Eye (tissue), 1 donor: Measurements from ENCODE around the gene RPS8.
"Not testable (repeated sequence)": the region's sequence is repeated elsewhere in the genome, so short reads cannot be mapped to it uniquely, and the experiment has no call there.

Experiments used
- DNase-seq: peaks from one replicate; pipeline ENCODE4 v3.0.0-alpha.2; 2015

Gene RPS8

GRCh38 chr1:44775078-44775929, at the start of gene RPS8:
RPS8 (plus strand) TSS chr1:44775540; CDS start chr1:44775597, 57 bp downstream.
- peak; percentile 99 for DNase-seq

- peak; percentile 98 for DNase-seq
Observed at GRCh38 chr1:44730741-44731512, 44.4 kb upstream of the RPS8 start, which contains the start of gene RNU5D-1. RNU5D-1 (minus strand) TSS chr1:44731170.

GRCh38 chr1:44733365-44733764, 42.0 kb upstream of the RPS8 start:
- DNase-seq, result peak; percentile 5

- DNase-seq, result no peak
Observed at GRCh38 chr1:44733784-44734183, 41.6 kb upstream of the RPS8 start.

GRCh38 chr1:44735992-44736391, 39.3 kb upstream of the RPS8 start:
- no peak for DNase-seq

GRCh38 chr1:44738953-44739306, 36.4 kb upstream of the RPS8 start:
- DNase-seq, result not testable (repeated sequence)

GRCh38 chr1:44739307-44740178, 35.8 kb upstream of the RPS8 start, which contains the start of gene KIF2C:
KIF2C (plus strand) TSS chr1:44739837; CDS start chr1:44739933, 96 bp downstream.
- DNase-seq, result peak; percentile 99

- no peak for DNase-seq
Observed at GRCh38 chr1:44740179-44740617, 35.1 kb upstream of the RPS8 start.

GRCh38 chr1:44743211-44743610, 32.1 kb upstream of the RPS8 start:
- DNase-seq, result no peak

GRCh38 chr1:44747878-44748277, 27.5 kb upstream of the RPS8 start:
- DNase-seq, result no peak

GRCh38 chr1:44757420-44757819, 17.9 kb upstream of the RPS8 start:
- no peak for DNase-seq

- DNase-seq, result no peak
Observed at GRCh38 chr1:44759077-44759476, 16.3 kb upstream of the RPS8 start.

GRCh38 chr1:44760876-44761275, 14.5 kb upstream of the RPS8 start:
- no peak for DNase-seq

- DNase-seq, result not testable (repeated sequence)
Observed at GRCh38 chr1:44766421-44766820, 8.9 kb upstream of the RPS8 start.

GRCh38 chr1:44775930-44776729, 790 bp downstream of the RPS8 start:
- peak; percentile 60 for DNase-seq

GRCh38 chr1:44776730-44777068, 1.4 kb downstream of the RPS8 start:
- no peak for DNase-seq

GRCh38 chr1:44777547-44777946, 2.2 kb downstream of the RPS8 start:
- no peak for DNase-seq

- DNase-seq, result no peak
Observed at GRCh38 chr1:44777969-44778635, 2.8 kb downstream of the RPS8 start.

- DNase-seq, result no peak
Observed at GRCh38 chr1:44778705-44779576, 3.6 kb downstream of the RPS8 start.

- no peak for DNase-seq
Observed at GRCh38 chr1:44780583-44781121, 5.3 kb downstream of the RPS8 start.
